ENCODE results near the gene MYPN.
"Not testable (repeated sequence)": the region's sequence is repeated elsewhere in the genome, so short reads cannot be mapped to it uniquely, and the experiment has no call there.

Gene MYPN

GRCh38 chr10:68230268-68230667, 121.0 kb downstream of the MYPN start:
- DNase-seq (ENCODE audit: low read depth in 1 of 2, low spot score in 1 of 2) = no peak

GRCh38 chr10:68231106-68231816, 122.0 kb downstream of the MYPN start:
- no peak for DNase-seq (ENCODE audit: low read depth in 1 of 2, low spot score in 1 of 2)

DNA sequence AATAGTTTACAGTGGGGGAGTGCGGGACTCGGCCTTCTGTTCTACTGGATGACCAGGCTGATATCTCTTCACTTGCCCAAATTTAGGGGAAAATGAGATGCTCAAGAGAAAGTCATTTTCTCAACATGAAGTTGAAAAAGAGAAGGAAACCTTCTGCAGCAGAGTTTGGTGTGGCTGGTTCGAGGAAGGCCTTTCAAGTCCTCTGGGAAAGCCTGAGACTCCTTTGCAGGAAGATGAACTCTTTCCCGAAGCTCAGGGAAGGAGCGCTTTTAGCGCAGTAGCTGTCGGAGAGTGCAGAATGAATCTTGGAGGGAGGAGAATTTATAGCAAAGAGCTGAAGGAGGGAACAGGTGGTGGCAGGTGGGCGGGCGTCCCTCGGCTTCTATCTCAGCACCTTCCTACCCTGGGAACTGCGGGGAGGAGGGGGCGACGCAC, 122.5 kb downstream of the MYPN start, which contains the start of gene ATOH7:
Gene ATOH7 (minus strand): TSS at position 297 of the 435 bp plus-strand sequence. CDS start 436 bp downstream, outside the sequence.
- DNase-seq (ENCODE audit: low read depth in 1 of 2, low spot score in 1 of 2) = no peak

- DNase-seq (ENCODE audit: low read depth in 1 of 2, low spot score in 1 of 2) = no peak
Observed at GRCh38 chr10:68233046-68233445, 123.8 kb downstream of the MYPN start.

- DNase-seq (ENCODE audit: low read depth in 1 of 2, low spot score in 1 of 2) = no peak
Observed at GRCh38 chr10:68235111-68235510, 125.8 kb downstream of the MYPN start.

GRCh38 chr10:68235581-68235980, 126.3 kb downstream of the MYPN start:
- no peak for DNase-seq (ENCODE audit: low read depth in 1 of 2, low spot score in 1 of 2)

DNA sequence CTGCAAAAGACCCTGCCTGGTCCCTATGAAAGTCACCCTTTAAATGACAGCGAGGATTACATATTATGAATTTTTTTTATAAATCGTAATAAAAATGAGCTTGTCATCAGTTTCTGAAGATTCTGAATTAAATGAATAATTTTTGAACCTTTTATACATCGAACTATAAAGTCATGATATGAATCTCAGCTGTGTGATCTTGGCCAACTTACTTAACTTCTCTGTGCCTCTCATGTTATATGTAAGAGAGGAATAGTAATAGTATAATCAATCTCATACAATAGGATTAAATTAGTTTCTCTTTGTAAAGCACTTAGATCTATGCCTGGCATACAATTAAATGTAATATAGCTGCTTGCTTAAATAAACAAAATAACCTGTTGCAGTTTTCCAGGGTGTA, 127.9 kb downstream of the MYPN start:
- DNase-seq (ENCODE audit: low read depth in 1 of 2, low spot score in 1 of 2) = no peak

DNA sequence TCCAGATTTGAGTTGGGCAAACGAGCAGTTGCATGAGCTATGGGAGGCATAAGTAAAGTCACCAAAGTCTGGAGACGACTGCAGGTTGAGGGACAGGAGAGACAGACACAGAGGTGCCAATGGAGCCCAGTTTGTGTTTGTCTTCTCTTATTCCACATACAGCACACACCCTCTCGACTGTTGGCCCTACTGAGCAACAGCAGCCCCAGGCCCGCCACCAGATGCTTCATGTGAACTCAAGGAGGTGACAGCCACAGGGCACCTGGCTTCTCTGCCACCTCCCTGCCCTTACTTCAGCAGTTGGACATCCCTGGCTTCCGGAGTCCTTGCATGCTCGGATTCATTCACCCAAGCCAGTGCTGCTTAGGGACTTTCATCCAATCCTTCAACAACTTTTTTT, 129.1 kb downstream of the MYPN start:
- no peak for DNase-seq (ENCODE audit: low read depth in 1 of 2, low spot score in 1 of 2)

- no peak for DNase-seq (ENCODE audit: low read depth in 1 of 2, low spot score in 1 of 2)
Observed at GRCh38 chr10:68239069-68239468, 129.8 kb downstream of the MYPN start.

DNA sequence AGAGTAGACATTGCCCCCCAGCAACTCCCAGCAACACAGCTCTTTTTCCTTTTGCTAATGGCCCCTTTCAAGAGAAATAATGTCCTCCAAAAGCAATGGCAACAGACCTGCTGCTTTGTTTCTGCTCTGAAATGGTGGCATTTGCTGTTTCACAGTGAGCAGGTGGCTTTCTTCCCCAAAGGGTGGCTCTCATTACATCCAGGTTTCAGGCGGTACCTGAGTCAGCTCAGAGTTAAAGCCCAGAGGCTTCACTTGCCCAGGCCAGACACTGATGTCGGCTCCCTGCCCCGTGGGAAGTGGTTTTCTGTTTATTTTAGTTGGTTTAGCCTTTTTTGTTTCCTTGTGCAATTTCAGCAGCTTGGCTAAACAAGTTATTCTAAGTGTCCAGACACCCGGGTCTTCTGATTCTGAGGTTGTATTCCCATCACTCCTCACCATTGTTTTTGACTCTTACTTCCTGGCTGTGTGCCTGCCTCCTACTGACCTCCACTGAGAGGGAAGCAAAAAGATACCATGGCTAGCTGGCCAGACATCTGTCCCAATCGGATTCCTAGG, 130.4 kb downstream of the MYPN start:
- no peak for DNase-seq (ENCODE audit: low read depth in 1 of 2, low spot score in 1 of 2)

DNA sequence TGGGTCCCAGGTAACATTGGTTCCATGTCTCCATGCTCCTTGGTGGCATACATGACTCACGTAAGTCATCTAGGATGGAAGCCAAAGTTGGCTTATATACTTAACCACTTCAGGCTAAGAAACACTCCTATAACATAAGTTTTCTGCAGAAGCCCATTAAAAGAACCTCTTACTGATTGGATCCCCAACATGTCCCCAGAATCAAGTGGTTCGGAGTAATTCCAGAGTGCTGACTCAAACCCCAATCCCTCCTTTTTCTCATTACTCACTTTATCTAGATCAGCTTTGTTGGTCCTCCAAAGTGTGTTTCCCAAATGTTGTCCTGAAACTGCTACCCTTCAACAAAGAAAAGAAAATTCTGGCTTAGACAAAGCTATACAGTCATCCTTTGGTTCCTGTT, 132.8 kb downstream of the MYPN start:
- DNase-seq (ENCODE audit: low read depth in 1 of 2, low spot score in 1 of 2) = no peak

- not testable (repeated sequence) for DNase-seq (ENCODE audit: low read depth in 1 of 2, low spot score in 1 of 2)
Observed at GRCh38 chr10:68246397-68246796, 137.1 kb downstream of the MYPN start.

- no peak for DNase-seq (ENCODE audit: low read depth in 1 of 2, low spot score in 1 of 2)
Observed at GRCh38 chr10:68247931-68248330, 138.6 kb downstream of the MYPN start.

- DNase-seq (ENCODE audit: low read depth in 1 of 2, low spot score in 1 of 2) = no peak
Observed at GRCh38 chr10:68249297-68249696, 140.0 kb downstream of the MYPN start.

DNA sequence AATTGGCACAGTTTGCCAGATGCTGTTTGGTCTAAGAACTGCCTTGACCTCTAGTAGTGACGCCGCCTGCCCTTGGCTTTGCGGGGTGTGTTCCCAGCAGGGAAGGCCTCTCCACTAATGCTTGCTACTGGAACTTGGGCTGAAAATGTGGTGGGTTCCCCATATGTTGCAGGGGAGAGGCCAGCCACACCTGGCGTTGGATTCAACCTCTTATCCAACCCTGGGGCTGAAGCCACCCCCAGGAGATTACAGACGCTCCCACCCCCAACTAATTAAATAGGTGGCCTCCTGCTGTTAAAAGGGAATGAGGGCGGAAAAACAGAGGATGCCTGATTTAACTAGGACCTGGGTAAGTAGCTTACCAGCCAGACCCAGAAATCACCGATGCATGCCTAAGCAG, 141.9 kb downstream of the MYPN start:
- DNase-seq (ENCODE audit: low read depth in 1 of 2, low spot score in 1 of 2) = no peak

DNA sequence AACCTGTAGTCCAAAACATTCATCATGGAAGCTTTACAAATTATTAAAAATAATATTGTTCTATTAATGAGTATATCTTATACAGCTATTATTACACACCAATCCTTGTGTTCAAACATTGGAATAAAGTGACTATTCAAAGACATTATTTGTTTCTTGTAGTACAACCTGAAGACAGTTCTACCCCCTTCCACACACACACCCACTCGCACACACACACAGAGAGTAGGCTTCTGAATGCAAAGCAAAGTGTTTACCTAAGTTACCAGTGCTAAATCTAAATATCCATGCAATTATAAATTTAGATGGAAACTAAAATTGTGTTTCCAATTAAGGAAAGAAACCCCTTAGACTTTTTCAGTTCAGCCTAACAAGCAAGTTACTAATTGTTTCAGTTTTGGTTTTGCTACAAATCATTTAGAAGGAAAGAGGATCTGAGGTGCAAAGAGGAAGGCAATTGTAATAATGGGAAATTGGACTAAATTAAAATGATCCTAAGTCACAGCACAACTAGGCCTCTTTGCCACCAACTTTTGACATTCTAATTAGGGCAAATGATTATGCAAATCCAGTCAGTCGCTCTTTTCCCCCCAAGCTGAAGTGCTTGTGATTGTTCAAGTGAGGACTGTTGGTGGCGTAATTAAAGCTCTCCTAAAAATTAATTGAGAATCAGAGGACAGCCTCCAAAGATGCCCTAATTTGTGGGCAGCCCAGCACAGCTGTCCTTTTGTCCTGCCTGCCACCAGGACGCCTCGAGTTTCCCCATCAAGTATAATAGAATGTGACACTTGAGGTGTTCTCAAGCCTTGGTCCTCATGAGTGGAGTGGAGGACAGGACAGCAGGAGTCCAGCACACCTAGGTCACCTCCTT, 142.6 kb downstream of the MYPN start:
- no peak for DNase-seq (ENCODE audit: low read depth in 1 of 2, low spot score in 1 of 2)

DNA sequence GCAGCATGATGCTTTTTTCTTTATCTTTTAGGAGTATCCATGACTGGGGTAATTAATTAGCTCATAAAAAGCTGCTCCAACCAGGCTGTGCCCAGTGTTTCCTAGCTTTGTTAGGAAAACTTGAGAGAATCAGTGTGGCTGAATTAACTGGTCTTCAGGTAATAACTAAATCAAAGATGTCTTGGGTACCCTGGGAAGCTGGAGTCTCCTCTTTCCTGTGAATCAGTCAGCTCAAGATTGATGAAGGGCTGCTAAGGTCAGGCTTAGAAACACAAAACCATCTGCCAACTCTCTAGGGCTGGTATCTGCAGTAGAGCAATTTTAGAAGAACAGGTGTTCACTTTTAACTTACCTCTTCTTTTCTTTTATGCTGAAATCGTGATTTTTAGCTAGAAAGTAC, 144.1 kb downstream of the MYPN start:
- no peak for DNase-seq (ENCODE audit: low read depth in 1 of 2, low spot score in 1 of 2)

- DNase-seq (ENCODE audit: low read depth in 1 of 2, low spot score in 1 of 2) = no peak
Observed at GRCh38 chr10:68261132-68261856, 152.0 kb downstream of the MYPN start.

All from activated T-helper 1 cell treated with anti-CD3 and anti-CD28 coated beads, Interleukin-2, amount 50 U/mL, for 16 hours (primary cell).